ENCODE data around the gene HAUS1. TPM values are rescaled to one million over a fixed set of nuclear protein-coding genes. Genes with fewer than 3 reads are reported as not detected.
"Not testable (repeated sequence)": the region's sequence is repeated elsewhere in the genome, so short reads cannot be mapped to it uniquely, and the experiment has no call there.

The HAUS1 gene
- total RNA-seq, 6 experiments from 2014 or later, result 4.0 to 15.4 (median 5.9) TPM

GRCh38 chr18:46099463-46099862 lies 4.7 kb upstream of the HAUS1 start:
- ATAC-seq, result no peak
- no peak overlapping the region for H3K4me3 ChIP-seq

GRCh38 chr18:46109386-46109785 lies 5.2 kb downstream of the HAUS1 start:
- Histone ChIP-seq H3K27me3 (no peaks in the 10 kb centered on the region), H3K4me3 (no peak overlapping the region), H3K4me1 (peaks cover 0 to 5% (median 2%) of the 10 kb centered on the region in 4 donors), H3K27ac (no peak overlapping the region), H3K36me3 (peaks cover 0 to 3% (median 0%) of the 10 kb centered on the region in 4 donors), H3K9me3 (no peaks in the 10 kb centered on the region)
- intact Hi-C loops (cut with DNase I), result no loop called here
- ATAC-seq (no peak), DNase-seq (no peak)
- TF ChIP-seq POLR2A (IDR thresholded peaks at IDR 0.05) (no peak), CTCF (IDR thresholded peaks at IDR 0.05) (no peak)
- 95% methylated on average over 5 of the region's 5 CpGs for WGBS (ENCODE audit: insufficient coverage, low coverage, low lambda C conversion rate, missing lambda C conversion rate)

More at GRCh38 chr18:46099463-46099862, 4.7 kb upstream of the HAUS1 start:
- TF ChIP-seq POLR2A (IDR thresholded peaks at IDR 0.05) (no peak), CTCF (IDR thresholded peaks at IDR 0.05) (no peak)
- Histone ChIP-seq H3K9me3 (no peaks in the 10 kb centered on the region), H3K4me1 (peaks cover 0 to 23% (median 10%) of the 10 kb centered on the region in 4 donors), H3K27me3 (no peaks in the 10 kb centered on the region), H3K27ac (no peak overlapping the region), H3K36me3 (peaks cover 0 to 6% (median 2%) of the 10 kb centered on the region in 4 donors)
- intact Hi-C loops (cut with DNase I), result no loop called here
- WGBS (ENCODE audit: insufficient coverage, low coverage, low lambda C conversion rate, missing lambda C conversion rate), result 83% methylated on average over 2 of the region's 8 CpGs
- DNase-seq, result no peak

- ATAC-seq (no peak), DNase-seq (no peak)
- Histone ChIP-seq H3K27me3 (no peaks in the 10 kb centered on the region), H3K4me1 (no peaks in the 10 kb centered on the region), H3K4me3 (no peak overlapping the region), H3K9me3 (no peaks in the 10 kb centered on the region), H3K36me3 (peaks cover 0 to 7% (median 0%) of the 10 kb centered on the region in 4 donors), H3K27ac (no peak overlapping the region)
- WGBS (ENCODE audit: insufficient coverage, low coverage, low lambda C conversion rate, missing lambda C conversion rate), result 89% methylated on average over 3 of the region's 3 CpGs
- intact Hi-C loops (cut with DNase I), result no loop called here
- TF ChIP-seq CTCF (IDR thresholded peaks at IDR 0.05) (no peak), POLR2A (IDR thresholded peaks at IDR 0.05) (no peak)
Measured at GRCh38 chr18:46110406-46110805, 6.2 kb downstream of the HAUS1 start.

- Histone ChIP-seq H3K4me1 (no peaks in the 10 kb centered on the region), H3K27ac (no peak overlapping the region), H3K4me3 (no peak overlapping the region), H3K36me3 (peaks cover 0 to 3% (median 0%) of the 10 kb centered on the region in 4 donors), H3K27me3 (no peaks in the 10 kb centered on the region), H3K9me3 (no peaks in the 10 kb centered on the region)
- intact Hi-C loops (cut with DNase I), result no loop called here
- no peak for TF ChIP-seq POLR2A (IDR thresholded peaks at IDR 0.05)
- no peak for TF ChIP-seq CTCF (IDR thresholded peaks at IDR 0.05)
- no peak for DNase-seq
- no peak for ATAC-seq
- 92% methylated on average over 1 of the region's 1 CpG for WGBS (ENCODE audit: insufficient coverage, low coverage, low lambda C conversion rate, missing lambda C conversion rate)
Measured at GRCh38 chr18:46113751-46114150, 9.6 kb downstream of the HAUS1 start.

- H3K9me3 ChIP-seq; DNase-seq; intact Hi-C loops (cut with DNase I); H3K27ac ChIP-seq; H3K4me3 ChIP-seq; H3K4me1 ChIP-seq; H3K27me3 ChIP-seq; ATAC-seq: not testable (repeated sequence)
- peaks cover 0 to 17% (median 2%) of the 10 kb centered on the region in 4 donors for H3K36me3 ChIP-seq
- 100% methylated on average over 3 of the region's 4 CpGs for WGBS (ENCODE audit: insufficient coverage, low coverage, low lambda C conversion rate, missing lambda C conversion rate)
Measured at GRCh38 chr18:46126625-46127024, 22.4 kb downstream of the HAUS1 start.

All from right lobe of liver (tissue), 6 donors.